Inferior parietal cortex (tissue), 1 donor: Measurements from ENCODE around the gene NAV2.

Experiments used
- DNase-seq: peaks from one replicate; pipeline ENCODE4 v3.0.0-alpha.2; 2016; ENCODE audit errors: extremely low spot score

NAV2 gene

GRCh38 chr11:20038412-20038811 is 325.8 kb downstream of the NAV2 start:
- no peak for DNase-seq

GRCh38 chr11:20038972-20039371 is 326.3 kb downstream of the NAV2 start:
- DNase-seq = no peak

- no peak for DNase-seq
Observed at GRCh38 chr11:20041499-20041898, 328.9 kb downstream of the NAV2 start.

DNA sequence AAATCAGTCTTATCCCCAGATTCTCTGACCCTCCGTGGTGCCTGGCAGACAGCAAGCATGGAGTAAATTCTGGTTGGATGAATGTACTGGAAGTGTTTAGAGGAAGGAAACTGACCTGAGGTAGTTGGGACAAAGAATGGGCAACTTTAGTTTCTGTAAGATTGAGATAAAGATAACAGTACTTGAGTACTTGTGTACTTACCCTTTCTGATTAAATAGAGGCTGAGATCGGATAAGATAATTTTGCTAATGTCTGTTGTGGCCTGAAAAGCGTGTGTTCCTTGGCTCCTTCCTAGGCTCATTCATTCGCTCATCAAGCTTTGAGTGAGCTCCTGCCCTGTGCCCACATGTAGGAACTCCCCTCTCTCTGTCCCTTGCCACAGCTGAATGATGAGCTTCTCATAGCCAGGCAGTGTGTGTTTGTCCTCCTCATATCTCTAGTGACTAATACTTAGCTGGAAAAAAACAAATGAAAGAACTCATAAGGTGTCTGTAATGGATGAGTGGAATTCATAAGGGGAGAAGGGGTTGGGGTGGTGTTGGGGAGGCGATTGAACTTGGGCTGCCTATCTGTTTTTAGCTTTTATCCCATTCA is 329.5 kb downstream of the NAV2 start:
- DNase-seq = no peak

DNA sequence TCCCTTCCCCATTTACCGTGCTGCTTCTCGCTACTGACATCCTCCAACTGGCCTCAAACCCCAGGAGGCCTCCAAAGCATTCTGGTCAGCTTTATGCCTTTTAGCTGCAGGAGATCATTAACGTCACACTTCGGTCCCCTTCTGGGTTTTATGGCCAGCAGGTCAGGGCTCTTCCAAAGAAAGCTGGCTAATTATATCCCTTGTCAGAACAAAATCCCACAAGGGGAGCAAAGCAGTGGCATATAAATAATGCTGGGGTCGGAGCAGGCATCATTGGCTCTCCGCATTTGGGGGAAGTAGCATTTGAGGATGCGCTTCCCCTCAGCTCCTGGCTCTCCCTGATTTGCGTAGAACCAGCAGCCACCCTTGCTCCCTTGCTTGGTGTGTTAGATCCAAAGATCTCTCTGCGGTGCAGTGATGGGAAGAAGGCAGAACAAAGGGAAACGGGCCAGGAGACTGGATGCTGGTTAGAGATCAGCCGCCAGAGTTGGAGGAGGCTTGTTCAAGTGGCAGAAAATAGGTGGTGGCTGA is 330.2 kb downstream of the NAV2 start:
- DNase-seq = no peak

GRCh38 chr11:20043992-20044391 is 331.4 kb downstream of the NAV2 start:
- DNase-seq = no peak

GRCh38 chr11:20045098-20045688 is 332.6 kb downstream of the NAV2 start:
- no peak for DNase-seq

- no peak for DNase-seq
Observed at GRCh38 chr11:20046416-20046815, 333.8 kb downstream of the NAV2 start.

GRCh38 chr11:20047006-20047768 is 334.6 kb downstream of the NAV2 start:
- DNase-seq = no peak

DNA sequence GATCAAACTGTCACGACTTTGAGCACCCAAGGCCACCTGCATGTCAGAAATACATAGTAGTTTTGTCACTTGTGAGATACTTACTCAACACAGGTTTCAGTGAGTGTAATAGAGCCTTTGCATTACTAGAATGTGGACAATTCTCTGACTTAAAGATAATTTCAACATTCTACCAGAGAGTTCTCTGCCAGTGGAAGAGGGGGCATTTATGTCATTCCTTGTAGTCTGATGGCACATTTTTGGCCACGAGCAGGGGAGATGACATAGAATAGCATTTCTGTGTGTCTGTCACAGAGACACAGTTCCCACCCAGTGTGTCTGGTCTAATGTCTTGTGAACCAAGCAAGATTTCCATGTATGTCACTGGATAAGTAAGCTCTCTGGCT is 335.1 kb downstream of the NAV2 start:
- no peak for DNase-seq

- no peak for DNase-seq
Observed at GRCh38 chr11:20048246-20048645, 335.6 kb downstream of the NAV2 start.

- no peak for DNase-seq
Observed at GRCh38 chr11:20048707-20049106, 336.1 kb downstream of the NAV2 start.

DNA sequence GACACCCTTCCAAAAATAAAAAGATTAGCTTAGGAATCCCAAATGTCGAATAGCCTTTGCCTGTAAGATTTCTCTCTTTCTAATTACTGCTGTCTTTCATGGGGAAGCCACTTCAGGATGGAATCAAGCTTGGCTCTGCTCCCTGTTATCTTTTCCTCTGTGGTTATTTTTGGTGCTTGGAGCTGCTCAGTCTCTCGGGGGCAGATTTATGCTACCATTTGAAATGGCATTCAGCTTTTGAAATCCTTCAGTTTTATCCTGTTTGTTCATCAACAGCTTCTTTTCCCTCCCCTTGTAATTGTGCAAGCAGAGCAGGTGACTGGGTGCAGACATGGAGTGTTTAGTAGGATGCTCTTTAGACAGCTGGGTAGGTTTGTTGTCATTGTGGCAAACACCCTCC is 336.6 kb downstream of the NAV2 start:
- no peak for DNase-seq

DNA sequence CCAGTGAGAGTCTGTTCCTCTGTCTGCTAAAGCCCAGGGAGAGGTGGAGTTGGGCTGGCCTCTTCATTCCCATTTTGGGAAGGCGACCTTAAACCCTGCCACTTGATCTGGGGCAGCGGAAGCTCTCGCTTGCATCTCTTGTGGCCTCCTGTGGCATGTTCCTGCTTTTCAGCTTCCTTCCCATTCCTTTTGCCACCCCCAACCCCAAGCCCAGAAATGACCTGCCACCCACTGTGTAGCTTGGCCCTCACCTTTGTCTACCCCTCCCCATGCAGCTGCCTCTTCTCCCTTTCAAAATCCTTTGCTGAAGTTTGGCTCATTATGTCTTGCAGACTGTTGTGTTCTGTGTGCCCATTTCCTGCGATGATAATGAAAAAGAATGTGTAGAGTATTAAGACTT is 337.4 kb downstream of the NAV2 start:
- DNase-seq = no peak

GRCh38 chr11:20050551-20051333 is 338.1 kb downstream of the NAV2 start:
- DNase-seq = no peak

GRCh38 chr11:20051469-20052399 is 339.1 kb downstream of the NAV2 start:
- no peak for DNase-seq

DNA sequence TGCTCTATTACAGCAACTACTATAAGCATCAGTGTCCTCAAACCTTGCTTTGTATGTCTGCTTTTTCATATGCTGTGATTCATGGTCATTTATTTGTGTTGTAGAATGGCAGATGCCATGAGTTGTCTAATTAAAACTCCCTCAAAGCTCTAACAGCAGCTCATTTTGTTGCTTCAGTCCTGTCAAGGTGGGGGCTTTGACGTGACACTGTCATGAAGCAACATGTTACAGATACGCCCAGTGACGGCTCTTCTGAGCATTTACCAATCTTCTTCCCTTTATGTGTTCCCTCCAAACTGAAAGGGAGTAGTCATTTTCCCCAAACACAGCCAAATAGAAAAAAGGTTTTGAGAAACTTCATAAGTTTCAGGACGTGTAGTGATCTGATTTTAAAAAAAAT is 340.9 kb downstream of the NAV2 start:
- DNase-seq = no peak

GRCh38 chr11:20054584-20054983 is 341.9 kb downstream of the NAV2 start:
- no peak for DNase-seq

DNA sequence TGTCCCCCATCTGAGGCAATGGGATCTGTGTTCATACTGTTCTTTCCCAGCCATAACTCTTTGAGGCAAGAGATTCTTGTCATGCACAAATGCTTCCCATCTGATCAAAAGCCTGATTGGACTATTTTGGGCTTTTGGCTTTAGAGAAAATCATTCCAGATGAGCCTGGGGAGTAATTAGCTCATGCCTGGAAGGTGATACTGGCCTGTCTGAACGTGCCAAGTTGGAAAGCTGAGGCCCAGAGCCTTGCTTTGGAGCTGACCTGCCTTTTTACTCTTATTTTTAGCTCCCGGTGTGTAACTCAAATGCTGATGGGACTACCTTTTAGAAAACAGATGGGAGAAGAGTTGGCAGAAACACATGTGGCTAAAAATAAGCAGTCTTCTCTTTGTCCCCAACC is 342.7 kb downstream of the NAV2 start:
- no peak for DNase-seq

GRCh38 chr11:20056109-20056949 is 343.7 kb downstream of the NAV2 start:
- no peak for DNase-seq
